Nephron (organoid): Measurements from ENCODE around the gene EPHA1.

ENCODE experiments used
- H3K27ac Mint-ChIP-seq, 3 experiments: 2 replicates each; pipeline ENCODE4 v1.8.0; 2020; ENCODE audit warnings: mixed read lengths in 3 of 3, mild to moderate bottlenecking in 2 of 3, moderate library complexity in 1 of 3
- H3K27me3 Mint-ChIP-seq: 2 replicates; pipeline ENCODE4 v1.8.0; 2021; ENCODE audit warnings: low read depth, mild to moderate bottlenecking, moderate library complexity, mixed read lengths
- H3K36me3 Mint-ChIP-seq: 2 replicates; pipeline ENCODE4 v1.8.0; 2020; ENCODE audit warnings: low read depth, mixed read lengths
- H3K4me1 Mint-ChIP-seq: 2 replicates; pipeline ENCODE4 v1.8.0; 2020; ENCODE audit warnings: mixed read lengths
- H3K4me3 Mint-ChIP-seq, 3 experiments: 2 replicates each; pipeline ENCODE4 v1.8.0; 2020; ENCODE audit warnings: mild to moderate bottlenecking in 3 of 3, mixed read lengths in 3 of 3, moderate library complexity in 2 of 3
- H3K9me3 Mint-ChIP-seq: 2 replicates; pipeline ENCODE4 v1.8.0; 2020; ENCODE audit warnings: mixed read lengths
- CTCF ChIP-seq, 3 experiments: fragments of 200-600 bp; sonication (generic); IDR thresholded peaks; one replicate each; pipeline ENCODE4 v1.5.0; 2021; ENCODE audit warnings: antibody characterized with exemption in 3 of 3; ENCODE audit not compliant: unreplicated experiment in 3 of 3

EPHA1 gene

GRCh38 chr7:143385891-143386781, 22.5 kb downstream of the EPHA1 start:
- no peaks in the 10 kb centered on the region for H3K27me3 Mint-ChIP-seq
- H3K36me3 Mint-ChIP-seq = peaks cover 14% of the 10 kb centered on the region
- no peak overlapping the region for H3K27ac Mint-ChIP-seq
- H3K4me3 Mint-ChIP-seq = no peak overlapping the region
- peaks cover 8% of the 10 kb centered on the region for H3K4me1 Mint-ChIP-seq
- H3K9me3 Mint-ChIP-seq = no peaks in the 10 kb centered on the region
- TF ChIP-seq CTCF (IDR thresholded peaks at IDR 0.05; ENCODE audit: unreplicated experiment in 3 of 3) = no peak

- TF ChIP-seq CTCF (IDR thresholded peaks at IDR 0.05; ENCODE audit: unreplicated experiment in 3 of 3) = no peak
- Mint-ChIP-seq H3K4me3 (no peak overlapping the region), H3K27ac (no peak overlapping the region), H3K4me1 (peaks cover 5% of the 10 kb centered on the region), H3K36me3 (peaks cover 9% of the 10 kb centered on the region), H3K27me3 (no peaks in the 10 kb centered on the region), H3K9me3 (no peaks in the 10 kb centered on the region)
These were observed 23.7 kb downstream of the EPHA1 start for GRCh38 chr7:143384661-143385631.

- Mint-ChIP-seq H3K9me3 (no peaks in the 10 kb centered on the region), H3K4me3 (no peak overlapping the region), H3K27me3 (no peaks in the 10 kb centered on the region), H3K27ac (no peak overlapping the region), H3K4me1 (peaks cover 9% of the 10 kb centered on the region), H3K36me3 (peaks cover 1% of the 10 kb centered on the region)
- no peak for TF ChIP-seq CTCF (IDR thresholded peaks at IDR 0.05; ENCODE audit: unreplicated experiment in 3 of 3)
These were observed 24.5 kb downstream of the EPHA1 start for GRCh38 chr7:143384148-143384547.

- Mint-ChIP-seq H3K4me3 (no peak overlapping the region), H3K4me1 (peaks cover 15% of the 10 kb centered on the region), H3K36me3 (no peaks in the 10 kb centered on the region), H3K27ac (no peak overlapping the region), H3K9me3 (no peaks in the 10 kb centered on the region), H3K27me3 (no peaks in the 10 kb centered on the region)
- TF ChIP-seq CTCF (IDR thresholded peaks at IDR 0.05; ENCODE audit: unreplicated experiment in 3 of 3) = no peak
These were observed 25.1 kb downstream of the EPHA1 start for GRCh38 chr7:143383642-143383957.

GRCh38 chr7:143382791-143383641, 25.6 kb downstream of the EPHA1 start:
- Mint-ChIP-seq H3K36me3 (no peaks in the 10 kb centered on the region), H3K4me3 (no peak overlapping the region), H3K4me1 (peaks cover 21% of the 10 kb centered on the region), H3K9me3 (no peaks in the 10 kb centered on the region), H3K27ac (peak overlapping the region in 2 of 3 experiments; percentile 28 to 66), H3K27me3 (no peaks in the 10 kb centered on the region)
- no peak for TF ChIP-seq CTCF (IDR thresholded peaks at IDR 0.05; ENCODE audit: unreplicated experiment in 3 of 3)
